ENCODE results near the gene CSPG4. TPM values are rescaled to one million over a fixed set of nuclear protein-coding genes. Genes with fewer than 3 reads are reported as not detected.

The CSPG4 gene
- total and polyA plus RNA-seq, 9 of the 15 experiments (the other 6 are each of a cell fraction or from before 2014, with no cell fraction given), result under 0.01 to 0.07 (median 0.04) TPM; not detected in 5

DNA sequence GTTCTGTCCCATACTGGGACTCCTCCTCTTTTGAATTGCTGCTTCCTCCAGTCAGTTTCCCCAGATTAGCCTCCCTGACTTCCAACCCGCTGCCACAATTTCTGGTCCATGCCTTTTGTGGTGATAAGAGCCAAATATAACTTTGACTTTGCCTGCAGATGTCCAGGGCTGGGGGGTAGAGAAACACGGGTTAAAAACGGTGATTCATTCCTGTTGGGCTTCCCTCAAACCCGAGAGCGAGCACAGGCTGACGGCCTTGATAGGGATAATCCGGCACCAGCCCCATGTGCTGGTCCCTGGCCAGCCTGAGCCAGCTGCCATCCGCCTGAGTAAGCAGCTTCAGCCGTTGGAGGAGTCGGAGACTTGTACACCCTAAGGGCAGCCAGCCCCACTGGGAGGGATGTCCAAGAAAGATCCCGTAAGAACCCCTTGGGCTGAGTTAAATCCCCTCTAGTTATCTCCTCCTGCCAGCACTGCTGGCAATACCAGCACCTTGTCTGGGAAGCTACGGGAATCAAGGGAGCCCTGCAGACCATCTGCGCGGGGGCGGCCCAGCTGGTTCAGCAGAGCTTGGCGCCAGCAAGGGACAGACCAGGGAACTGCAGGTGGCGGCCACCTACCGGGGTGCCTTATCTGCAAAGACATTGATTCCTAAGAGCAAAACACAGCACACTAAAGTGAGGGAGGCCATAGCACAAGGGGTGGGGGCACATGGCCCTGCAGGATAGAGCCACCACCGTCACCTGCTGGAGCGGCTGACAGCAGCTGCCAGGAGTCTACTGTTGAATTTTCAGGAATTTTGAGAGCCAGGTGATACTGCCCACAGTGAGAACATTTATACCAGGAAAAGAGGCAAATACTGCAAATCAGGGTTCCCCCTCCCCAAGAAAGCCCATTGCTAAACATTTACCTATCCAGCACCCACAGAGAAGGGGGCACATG is 18.1 kb downstream of the CSPG4 start:
- no peaks in the 10 kb centered on the region for H3K9me1 ChIP-seq (ENCODE audit: control insufficient read depth, insufficient read depth, low read length)
- POLR2A ChIA-PET, result interaction anchor here (0.6 to 1.0 kb wide), 4 partner anchors 20 to 328 kb away, joined by 3 to 4 read pairs (median 3); partner anchors contain the start of gene MAN2C1
- WGBS (ENCODE audit: insufficient coverage, low coverage, missing lambda C conversion rate), result 2% methylated on average over 17 of the region's 20 CpGs
- ATAC-seq (peak; percentile 94), DNase-seq (ENCODE audit: extremely low read depth in 1 of 4, low spot score in 3 of 4) (peak; percentile 89 to 95 (median 91)), FAIRE-seq (peak; percentile 97)
- H3K9ac ChIP-seq (ENCODE audit: insufficient read depth in 1 of 2, low read depth in 2 of 2, low read length in 2 of 2), result peak overlapping the region in 1 of 2 experiments; percentile 29; a peak in 2 of 4 replicates
- in situ Hi-C loops (cut with MboI), result no loop called here
- H3K9me3 ChIP-seq (replicated peaks; ENCODE audit: control insufficient read depth, insufficient read depth, low read depth, low read length), result no peaks in the 10 kb centered on the region
- no TSS peak for BruUV-seq (replicated peaks)
- H3K36me3 ChIP-seq (ENCODE audit: control insufficient read depth, insufficient read depth, low read length), result no peaks in the 10 kb centered on the region
- intact Hi-C loops (cut with micrococcal nuclease), result loop anchor here (1.0 kb wide), 2 partner anchors 24 to 64 kb away; no protein-coding TSS in a partner anchor
- peak overlapping the region; percentile 39; the same call in 2 of the 3 replicates for H3K27ac ChIP-seq (ENCODE audit: extremely low read depth, low read depth, low read length)
- peaks cover 0 to 5% of the 10 kb centered on the region in 2 experiments; a peak in 1 of 5 replicates for H3K27me3 ChIP-seq (ENCODE audit: control insufficient read depth in 2 of 2, insufficient read depth in 2 of 2, low read length in 2 of 2)
- H3K4me2 ChIP-seq (ENCODE audit: insufficient read depth, low read length), result peak overlapping the region; percentile 54; the same call in 1 of the 2 replicates
- CTCF ChIA-PET (ENCODE audit: low intra/inter-chr PET ratio), result no interaction called here
- H3K4me1 ChIP-seq (replicated peaks in 1 of 2; ENCODE audit: control insufficient read depth in 2 of 2, insufficient read depth in 2 of 2, low read length in 2 of 2), result peaks cover 19 to 46% of the 10 kb centered on the region in 2 experiments
- H4K20me1 ChIP-seq (replicated peaks; ENCODE audit: control insufficient read depth, insufficient read depth, low read length), result peaks cover 7% of the 10 kb centered on the region; the same call in 1 of the 2 replicates
- H3K79me2 ChIP-seq (ENCODE audit: control insufficient read depth, insufficient read depth, low read length), result no peaks in the 10 kb centered on the region
- H3K4me3 ChIP-seq, result no peak overlapping the region
- 0 out of 2 replicates have a peak overlapping the region, but pooled peaks have one; percentile 34 for H2AFZ ChIP-seq (ENCODE audit: low read depth, low read length)
- TF ChIP-seq SMARCE1 (IDR thresholded peaks at IDR 0.05) (peak; percentile 79), RBM34 (IDR thresholded peaks at IDR 0.05; ENCODE audit: borderline replicate concordance, insufficient read depth, low read length) (no peak), RCOR1 (IDR thresholded peaks at IDR 0.05; ENCODE audit: borderline replicate concordance in 1 of 2, low read depth in 2 of 2, low read length in 2 of 2) (peak; percentile 16 to 36; a peak in 2 of 4 replicates), ZBED1 (IDR thresholded peaks at IDR 0.05) (0 out of 2 replicates have a peak, but pooled peaks have one; percentile 12)
- TF ChIP-seq, protein P1, sequence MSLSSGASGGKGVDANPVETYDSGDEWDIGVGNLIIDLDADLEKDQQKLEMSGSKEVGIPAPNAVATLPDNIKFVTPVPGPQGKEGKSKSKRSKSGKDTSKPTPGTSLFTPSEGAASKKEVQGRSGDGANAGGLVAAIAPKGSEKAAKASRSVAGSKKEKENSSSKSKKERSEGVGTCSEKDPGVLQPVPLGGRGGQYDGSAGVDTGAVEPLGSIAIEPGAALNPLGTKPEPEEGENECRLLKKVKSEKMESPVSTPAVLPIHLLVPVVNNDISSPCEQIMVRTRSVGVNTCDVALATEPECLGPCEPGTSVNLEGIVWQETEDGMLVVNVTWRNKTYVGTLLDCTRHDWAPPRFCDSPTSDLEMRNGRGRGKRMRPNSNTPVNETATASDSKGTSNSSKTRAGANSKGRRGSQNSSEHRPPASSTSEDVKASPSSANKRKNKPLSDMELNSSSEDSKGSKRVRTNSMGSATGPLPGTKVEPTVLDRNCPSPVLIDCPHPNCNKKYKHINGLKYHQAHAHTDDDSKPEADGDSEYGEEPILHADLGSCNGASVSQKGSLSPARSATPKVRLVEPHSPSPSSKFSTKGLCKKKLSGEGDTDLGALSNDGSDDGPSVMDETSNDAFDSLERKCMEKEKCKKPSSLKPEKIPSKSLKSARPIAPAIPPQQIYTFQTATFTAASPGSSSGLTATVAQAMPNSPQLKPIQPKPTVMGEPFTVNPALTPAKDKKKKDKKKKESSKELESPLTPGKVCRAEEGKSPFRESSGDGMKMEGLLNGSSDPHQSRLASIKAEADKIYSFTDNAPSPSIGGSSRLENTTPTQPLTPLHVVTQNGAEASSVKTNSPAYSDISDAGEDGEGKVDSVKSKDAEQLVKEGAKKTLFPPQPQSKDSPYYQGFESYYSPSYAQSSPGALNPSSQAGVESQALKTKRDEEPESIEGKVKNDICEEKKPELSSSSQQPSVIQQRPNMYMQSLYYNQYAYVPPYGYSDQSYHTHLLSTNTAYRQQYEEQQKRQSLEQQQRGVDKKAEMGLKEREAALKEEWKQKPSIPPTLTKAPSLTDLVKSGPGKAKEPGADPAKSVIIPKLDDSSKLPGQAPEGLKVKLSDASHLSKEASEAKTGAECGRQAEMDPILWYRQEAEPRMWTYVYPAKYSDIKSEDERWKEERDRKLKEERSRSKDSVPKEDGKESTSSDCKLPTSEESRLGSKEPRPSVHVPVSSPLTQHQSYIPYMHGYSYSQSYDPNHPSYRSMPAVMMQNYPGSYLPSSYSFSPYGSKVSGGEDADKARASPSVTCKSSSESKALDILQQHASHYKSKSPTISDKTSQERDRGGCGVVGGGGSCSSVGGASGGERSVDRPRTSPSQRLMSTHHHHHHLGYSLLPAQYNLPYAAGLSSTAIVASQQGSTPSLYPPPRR (CRISPR knock-in tag; IDR thresholded peaks at IDR 0.05; ENCODE audit: borderline replicate concordance), result peak; percentile 84; the same call in 1 of the 2 replicates
- TF ChIP-seq, protein P2, sequence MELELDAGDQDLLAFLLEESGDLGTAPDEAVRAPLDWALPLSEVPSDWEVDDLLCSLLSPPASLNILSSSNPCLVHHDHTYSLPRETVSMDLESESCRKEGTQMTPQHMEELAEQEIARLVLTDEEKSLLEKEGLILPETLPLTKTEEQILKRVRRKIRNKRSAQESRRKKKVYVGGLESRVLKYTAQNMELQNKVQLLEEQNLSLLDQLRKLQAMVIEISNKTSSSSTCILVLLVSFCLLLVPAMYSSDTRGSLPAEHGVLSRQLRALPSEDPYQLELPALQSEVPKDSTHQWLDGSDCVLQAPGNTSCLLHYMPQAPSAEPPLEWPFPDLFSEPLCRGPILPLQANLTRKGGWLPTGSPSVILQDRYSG (tag; conservative IDR thresholded peaks at IDR 0.05; ENCODE audit: low read depth), result peak; percentile 80; the same call in 1 of the 2 replicates
- TF ChIP-seq, protein P3, sequence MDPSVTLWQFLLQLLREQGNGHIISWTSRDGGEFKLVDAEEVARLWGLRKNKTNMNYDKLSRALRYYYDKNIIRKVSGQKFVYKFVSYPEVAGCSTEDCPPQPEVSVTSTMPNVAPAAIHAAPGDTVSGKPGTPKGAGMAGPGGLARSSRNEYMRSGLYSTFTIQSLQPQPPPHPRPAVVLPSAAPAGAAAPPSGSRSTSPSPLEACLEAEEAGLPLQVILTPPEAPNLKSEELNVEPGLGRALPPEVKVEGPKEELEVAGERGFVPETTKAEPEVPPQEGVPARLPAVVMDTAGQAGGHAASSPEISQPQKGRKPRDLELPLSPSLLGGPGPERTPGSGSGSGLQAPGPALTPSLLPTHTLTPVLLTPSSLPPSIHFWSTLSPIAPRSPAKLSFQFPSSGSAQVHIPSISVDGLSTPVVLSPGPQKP (CRISPR knock-in tag; IDR thresholded peaks at IDR 0.05), result no peak
- TF ChIP-seq, protein P4, sequence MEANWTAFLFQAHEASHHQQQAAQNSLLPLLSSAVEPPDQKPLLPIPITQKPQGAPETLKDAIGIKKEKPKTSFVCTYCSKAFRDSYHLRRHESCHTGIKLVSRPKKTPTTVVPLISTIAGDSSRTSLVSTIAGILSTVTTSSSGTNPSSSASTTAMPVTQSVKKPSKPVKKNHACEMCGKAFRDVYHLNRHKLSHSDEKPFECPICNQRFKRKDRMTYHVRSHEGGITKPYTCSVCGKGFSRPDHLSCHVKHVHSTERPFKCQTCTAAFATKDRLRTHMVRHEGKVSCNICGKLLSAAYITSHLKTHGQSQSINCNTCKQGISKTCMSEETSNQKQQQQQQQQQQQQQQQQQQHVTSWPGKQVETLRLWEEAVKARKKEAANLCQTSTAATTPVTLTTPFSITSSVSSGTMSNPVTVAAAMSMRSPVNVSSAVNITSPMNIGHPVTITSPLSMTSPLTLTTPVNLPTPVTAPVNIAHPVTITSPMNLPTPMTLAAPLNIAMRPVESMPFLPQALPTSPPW (CRISPR knock-in tag; IDR thresholded peaks at IDR 0.05), result peak; percentile 74
